Testis (tissue), 3 donors: ENCODE measurements around the gene FHL1. TPM values are rescaled to one million over a fixed set of nuclear protein-coding genes. Genes with fewer than 3 reads are reported as not detected.

ENCODE experiments used
- DNase-seq: peaks from one replicate; pipeline ENCODE4 v3.0.0-alpha.2; 2019
- H3K27ac ChIP-seq, 2 donors: fragments of 200-600 bp; sonication (generic); one replicate each; pipeline ENCODE4 v1.5.1; 2019
- H3K27me3 ChIP-seq: fragments of 200-600 bp; sonication (generic); one replicate; pipeline ENCODE4 v1.5.1; 2019
- H3K36me3 ChIP-seq: fragments of 200-600 bp; sonication (generic); one replicate; pipeline ENCODE4 v1.5.1; 2017; ENCODE audit warnings: low read depth; ENCODE audit errors: missing control alignments
- H3K4me1 ChIP-seq: fragments of 200-600 bp; sonication (generic); one replicate; pipeline ENCODE4 v1.5.1; 2019
- H3K4me3 ChIP-seq, 2 donors: fragments of 200-600 bp; sonication (generic); one replicate each; pipeline ENCODE4 v1.5.1; 2017 to 2019
- H3K9me3 ChIP-seq: fragments of 200-600 bp; sonication (generic); one replicate; pipeline ENCODE4 v1.5.1; 2017
- POLR2A ChIP-seq: fragments of 450-650 bp; IDR thresholded peaks from one replicate; pipeline ENCODE4 v1.6.1; 2017; ENCODE audit warnings: antibody characterized with exemption, mild to moderate bottlenecking, moderate library complexity
- WGBS, 2 donors: methylation state at CpG; one replicate each; pipeline ENCODE4 v1.1.5; 2018; 5-methylcytosine and 5-hydroxymethylcytosine counted together
- intact Hi-C: fragments of 100-400 bp; cut with DNase I; formaldehyde crosslinking; loops from one replicate; pipeline ENCODE4 v1.15.1; 2023; ENCODE audit warnings: low total_unique reads
- polyA plus RNA-seq: library from polyadenylated mRNA; stranded (reverse); fragments of 350-450 nt; fragmentation: Illumina TruSeq; extraction: RNeasy Lipid Tissue Mini Kit (QIAGEN cat#74804); gene quantifications from one replicate; pipeline ENCODE4 v1.2.3, GENCODE V29; 2014; ENCODE audit warnings: low read depth, low replicate concordance; ENCODE audit not compliant: insufficient read depth
- total RNA-seq, 2 donors: library from RNA; depleted of rRNA; stranded (reverse); fragments of >200 nt; gene quantifications; one replicate each; pipeline ENCODE4 v1.2.3, GENCODE V29; 2016
- TF ChIP-seq, protein P1 (sequence below), 3 experiments: fragments of 450-650 bp in 2 of 3; fragments of 200-600 bp in 1 of 3; sonication (generic) in 1 of 3; IDR thresholded peaks; one replicate each; pipeline ENCODE4 v1.5.1; 2016 to 2019; ENCODE audit warnings: antibody characterized with exemption in 3 of 3, mild to moderate bottlenecking in 2 of 3, moderate library complexity in 1 of 3

The FHL1 gene
- total and polyA plus RNA-seq, 3 donors from 2014 or later, result 92.5 to 211 (median 98.6) TPM

GRCh38 chrX:136207546-136207945 lies 60.2 kb downstream of the FHL1 start:
- Histone ChIP-seq H3K4me3 (no peak overlapping the region), H3K27ac (no peak overlapping the region), H3K9me3 (no peaks in the 10 kb centered on the region), H3K27me3 (no peaks in the 10 kb centered on the region), H3K36me3 (no peaks in the 10 kb centered on the region), H3K4me1 (no peaks in the 10 kb centered on the region)
- no peak for TF ChIP-seq POLR2A
- TF ChIP-seq, protein P1, sequence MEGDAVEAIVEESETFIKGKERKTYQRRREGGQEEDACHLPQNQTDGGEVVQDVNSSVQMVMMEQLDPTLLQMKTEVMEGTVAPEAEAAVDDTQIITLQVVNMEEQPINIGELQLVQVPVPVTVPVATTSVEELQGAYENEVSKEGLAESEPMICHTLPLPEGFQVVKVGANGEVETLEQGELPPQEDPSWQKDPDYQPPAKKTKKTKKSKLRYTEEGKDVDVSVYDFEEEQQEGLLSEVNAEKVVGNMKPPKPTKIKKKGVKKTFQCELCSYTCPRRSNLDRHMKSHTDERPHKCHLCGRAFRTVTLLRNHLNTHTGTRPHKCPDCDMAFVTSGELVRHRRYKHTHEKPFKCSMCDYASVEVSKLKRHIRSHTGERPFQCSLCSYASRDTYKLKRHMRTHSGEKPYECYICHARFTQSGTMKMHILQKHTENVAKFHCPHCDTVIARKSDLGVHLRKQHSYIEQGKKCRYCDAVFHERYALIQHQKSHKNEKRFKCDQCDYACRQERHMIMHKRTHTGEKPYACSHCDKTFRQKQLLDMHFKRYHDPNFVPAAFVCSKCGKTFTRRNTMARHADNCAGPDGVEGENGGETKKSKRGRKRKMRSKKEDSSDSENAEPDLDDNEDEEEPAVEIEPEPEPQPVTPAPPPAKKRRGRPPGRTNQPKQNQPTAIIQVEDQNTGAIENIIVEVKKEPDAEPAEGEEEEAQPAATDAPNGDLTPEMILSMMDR (IDR thresholded peaks at IDR 0.05), result no peak
- DNase-seq, result no peak
- intact Hi-C loops, result no loop called here
- WGBS, 2 donors, result 100% methylated on average over 1 of the region's 4 CpGs; no CpG with 5 or more reads in 1 of the 2 donors

DNA sequence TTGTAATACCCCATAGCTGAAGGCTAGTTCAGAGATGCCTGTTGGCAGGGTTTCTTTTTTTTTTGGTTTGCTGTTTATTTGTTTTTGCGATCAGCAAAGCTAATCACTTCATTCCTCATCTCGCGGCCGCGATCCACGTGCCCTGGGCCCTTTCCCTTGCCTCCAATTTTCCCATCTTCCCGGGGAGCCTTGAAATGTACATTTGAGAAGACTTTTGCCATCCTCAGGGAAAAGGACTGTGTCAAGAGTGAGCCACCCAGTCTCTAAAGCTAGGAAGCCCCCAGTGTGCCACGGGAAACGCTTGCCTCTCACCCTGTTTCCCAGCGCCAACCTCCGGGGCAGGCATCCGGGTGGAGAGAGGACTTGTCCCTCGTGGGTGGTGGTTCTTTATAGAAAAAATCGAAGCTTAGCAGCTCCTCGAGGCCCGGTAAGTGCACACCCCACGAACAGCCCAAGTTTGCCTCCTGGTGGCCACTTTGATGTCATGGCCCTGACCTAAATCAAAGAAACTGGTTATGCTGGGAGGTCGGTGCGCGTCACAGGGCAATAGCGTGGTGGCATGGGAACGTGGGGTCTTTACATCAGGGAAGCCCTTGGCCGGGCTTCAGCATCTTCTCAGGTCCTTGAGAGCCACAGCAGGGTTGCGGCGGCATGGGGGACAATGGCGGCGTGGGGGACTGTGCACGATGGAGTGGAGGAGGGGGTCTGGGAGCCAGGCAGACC lies 61.8 kb downstream of the FHL1 start:
- H3K27ac ChIP-seq, result no peak overlapping the region
- TF ChIP-seq, protein P1 (IDR thresholded peaks at IDR 0.05), result peak; percentile 9 to 44 (median 27)
- no peak for TF ChIP-seq POLR2A
- WGBS, 2 donors, result 67 to 73% methylated on average over 7 to 28 of the region's 28 CpGs
- no peak overlapping the region for H3K4me3 ChIP-seq
- H3K4me1 ChIP-seq, result no peaks in the 10 kb centered on the region
- intact Hi-C loops, result no loop called here
- DNase-seq, result peak; percentile 36
- no peaks in the 10 kb centered on the region for H3K36me3 ChIP-seq
- H3K9me3 ChIP-seq, result no peaks in the 10 kb centered on the region
- no peaks in the 10 kb centered on the region for H3K27me3 ChIP-seq

GRCh38 chrX:136209751-136210150 lies 62.4 kb downstream of the FHL1 start:
- no peak overlapping the region for H3K27ac ChIP-seq
- H3K4me1 ChIP-seq, result no peaks in the 10 kb centered on the region
- H3K27me3 ChIP-seq, result no peaks in the 10 kb centered on the region
- intact Hi-C loops, result no loop called here
- DNase-seq, result no peak
- WGBS, 2 donors, result 62 to 72% methylated on average over 9 of the region's 9 CpGs
- H3K4me3 ChIP-seq, result no peak overlapping the region
- TF ChIP-seq POLR2A, result no peak
- TF ChIP-seq, protein P1 (IDR thresholded peaks at IDR 0.05), result no peak
- no peaks in the 10 kb centered on the region for H3K9me3 ChIP-seq
- H3K36me3 ChIP-seq, result no peaks in the 10 kb centered on the region

GRCh38 chrX:136210243-136210642 lies 62.9 kb downstream of the FHL1 start:
- Histone ChIP-seq H3K4me1 (no peaks in the 10 kb centered on the region), H3K27ac (no peak overlapping the region), H3K36me3 (no peaks in the 10 kb centered on the region), H3K27me3 (no peaks in the 10 kb centered on the region), H3K4me3 (no peak overlapping the region), H3K9me3 (no peaks in the 10 kb centered on the region)
- no peak for TF ChIP-seq POLR2A
- TF ChIP-seq, protein P1 (IDR thresholded peaks at IDR 0.05), result no peak
- no peak for DNase-seq
- 51 to 65% methylated on average over 6 to 7 of the region's 7 CpGs for WGBS, 2 donors
- intact Hi-C loops, result no loop called here

DNA sequence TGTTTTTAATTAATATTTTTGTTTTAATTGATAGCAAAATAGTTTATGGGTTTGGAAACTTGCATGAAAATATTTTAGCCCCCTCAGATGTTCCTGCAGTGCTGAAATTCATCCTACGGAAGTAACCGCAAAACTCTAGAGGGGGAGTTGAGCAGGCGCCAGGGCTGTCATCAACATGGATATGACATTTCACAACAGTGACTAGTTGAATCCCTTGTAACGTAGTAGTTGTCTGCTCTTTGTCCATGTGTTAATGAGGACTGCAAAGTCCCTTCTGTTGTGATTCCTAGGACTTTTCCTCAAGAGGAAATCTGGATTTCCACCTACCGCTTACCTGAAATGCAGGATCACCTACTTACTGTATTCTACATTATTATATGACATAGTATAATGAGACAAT lies 63.5 kb downstream of the FHL1 start:
- Histone ChIP-seq H3K4me1 (no peaks in the 10 kb centered on the region), H3K9me3 (no peaks in the 10 kb centered on the region), H3K27me3 (no peaks in the 10 kb centered on the region), H3K4me3 (no peak overlapping the region), H3K27ac (no peak overlapping the region), H3K36me3 (no peaks in the 10 kb centered on the region)
- no peak for TF ChIP-seq POLR2A
- TF ChIP-seq, protein P1 (IDR thresholded peaks at IDR 0.05), result no peak
- 75 to 91% methylated on average over 5 of the region's 5 CpGs for WGBS, 2 donors
- no peak for DNase-seq
- intact Hi-C loops, result no loop called here
